CD4-positive, CD25-positive, alpha-beta regulatory T cell (primary cell): ENCODE results near the gene WDR90. TPM values are rescaled to one million over a fixed set of nuclear protein-coding genes. Genes with fewer than 3 reads are reported as not detected.
"Not testable (repeated sequence)": the region's sequence is repeated elsewhere in the genome, so short reads cannot be mapped to it uniquely, and the experiment has no call there.

Source experiments
- ATAC-seq, 2 donors: fragments of 150-1000 bp; cut with Tn5 transposase; one replicate each; pipeline ENCODE4 v1.10.0; 2021; ENCODE audit warnings: low read depth in 2 of 2, moderate number of reproducible peaks in 2 of 2, moderate library complexity in 1 of 2
- DNase-seq, 3 donors: peaks; one replicate each; pipeline versions ENCODE4 v3.0.0 to v3.0.0-alpha.2; 2012 to 2022; ENCODE audit warnings: mixed read lengths in 1 of 3
- H3K27ac ChIP-seq: one replicate; pipeline ENCODE4 v1.7.0; 2013; ENCODE audit warnings: mild to moderate bottlenecking, low read length; ENCODE audit not compliant: insufficient read depth, poor library complexity, severe bottlenecking
- H3K27me3 ChIP-seq: one replicate; pipeline ENCODE4 v1.7.0; 2013; ENCODE audit warnings: low read length; ENCODE audit not compliant: control insufficient read depth, insufficient read depth
- H3K36me3 ChIP-seq: one replicate; pipeline ENCODE4 v1.7.0; 2013; ENCODE audit warnings: mild to moderate bottlenecking, low read length, moderate library complexity; ENCODE audit not compliant: control insufficient read depth, insufficient read depth
- H3K4me1 ChIP-seq: 2 replicates; pipeline ENCODE4 v1.7.0; 2013; ENCODE audit warnings: mild to moderate bottlenecking, low read length; ENCODE audit not compliant: insufficient read depth, control insufficient read depth, poor library complexity, severe bottlenecking
- H3K4me3 ChIP-seq: one replicate; pipeline ENCODE4 v1.7.0; 2013; ENCODE audit warnings: low read depth, mild to moderate bottlenecking, low read length, moderate library complexity
- H3K9me3 ChIP-seq, 2 experiments: 1 replicate in 1 of 2; 2 replicates in 1 of 2; pipeline ENCODE4 v1.7.0; 2013; ENCODE audit warnings: low read length in 2 of 2, mild to moderate bottlenecking in 1 of 2, moderate library complexity in 1 of 2; ENCODE audit not compliant: control insufficient read depth in 2 of 2
- H3K27ac Mint-ChIP-seq, 3 donors: one replicate each; pipeline ENCODE4 v1.8.0; 2020 to 2022; ENCODE audit warnings: mild to moderate bottlenecking in 3 of 3, mixed read lengths in 3 of 3, moderate library complexity in 2 of 3
- H3K27me3 Mint-ChIP-seq: one replicate; pipeline ENCODE4 v1.8.0; 2022; ENCODE audit warnings: mild to moderate bottlenecking, mixed read lengths
- H3K36me3 Mint-ChIP-seq: one replicate; pipeline ENCODE4 v1.8.0; 2020; ENCODE audit warnings: mixed read lengths
- H3K4me1 Mint-ChIP-seq, 4 donors: one replicate each; pipeline ENCODE4 v1.8.0; 2020 to 2022; ENCODE audit warnings: mixed read lengths in 4 of 4, mild to moderate bottlenecking in 1 of 4
- H3K4me3 Mint-ChIP-seq, 4 donors: one replicate each; pipeline ENCODE4 v1.8.0; 2020 to 2022; ENCODE audit warnings: mild to moderate bottlenecking in 4 of 4, mixed read lengths in 4 of 4, moderate library complexity in 3 of 4
- H3K9me3 Mint-ChIP-seq, 7 donors: one replicate each; pipeline ENCODE4 v1.8.0; 2020 to 2022; ENCODE audit warnings: mixed read lengths in 7 of 7, mild to moderate bottlenecking in 3 of 7, moderate library complexity in 2 of 7
- polyA plus RNA-seq, 4 donors: library from polyadenylated mRNA; unstranded; fragments of 300-500 nt; fragmentation: Illumina TruSeq; gene quantifications; one replicate each; pipeline ENCODE4 v1.2.3, GENCODE V29; 2021
- total RNA-seq: library from RNA; stranded (reverse); gene quantifications from one replicate; pipeline ENCODE4 v1.2.3, GENCODE V29; 2022

WDR90 gene
- total and polyA plus RNA-seq, 5 donors from 2014 or later = 0.89 to 11.4 (median 1.1) TPM

DNA sequence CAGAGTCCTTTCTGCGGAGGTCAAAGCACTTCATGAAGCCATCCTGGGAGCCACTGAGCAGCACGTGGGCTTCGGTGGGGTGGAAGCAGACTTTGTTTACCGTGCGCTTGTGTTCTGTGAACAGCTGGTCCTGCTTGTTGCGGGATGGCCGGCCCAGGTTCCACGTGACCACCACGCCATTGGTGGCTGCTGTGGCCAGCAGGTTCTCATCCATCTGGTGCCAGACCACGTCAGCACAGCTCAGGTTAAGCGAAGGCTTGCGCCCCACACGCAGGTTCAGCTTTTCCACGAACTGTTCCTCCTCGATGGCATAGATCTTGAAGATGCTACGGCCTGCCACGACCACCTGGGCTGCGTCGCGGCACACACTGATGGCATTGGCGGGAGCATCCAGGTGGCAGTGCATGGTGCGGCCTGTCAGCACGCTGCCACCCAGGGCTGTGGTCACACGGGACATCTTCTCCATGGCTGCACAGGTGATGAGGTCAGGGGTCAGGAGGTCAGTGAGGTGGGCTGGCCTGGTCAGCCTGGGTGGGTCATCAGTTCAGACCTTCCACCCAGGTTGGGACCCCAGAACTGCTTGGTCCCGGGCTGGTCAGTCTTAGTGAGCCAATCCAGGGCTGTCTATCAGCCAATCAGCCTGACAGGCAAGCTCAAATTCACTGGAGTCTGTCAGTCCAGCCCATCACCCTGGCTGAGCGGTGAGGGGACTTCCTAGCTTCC is 40.2 kb downstream of the WDR90 start:
- H3K27me3 ChIP-seq = no peaks in the 10 kb centered on the region
- Mint-ChIP-seq H3K4me1 (peaks cover 2 to 37% (median 9%) of the 10 kb centered on the region in 4 donors), H3K27ac (peak overlapping the region in 2 of 3 donors; percentile 84 to 90), H3K4me3 (peak overlapping the region; percentile 93 to 98 (median 95)), H3K27me3 (no peaks in the 10 kb centered on the region), H3K36me3 (no peaks in the 10 kb centered on the region), H3K9me3 (no peaks in the 10 kb centered on the region)
- DNase-seq = no peak
- no peak for ATAC-seq
- peak overlapping the region; percentile 71 for H3K4me3 ChIP-seq
- H3K9me3 ChIP-seq = no peaks in the 10 kb centered on the region
- H3K27ac ChIP-seq = peak overlapping the region; percentile 78
- H3K4me1 ChIP-seq = peaks cover 29% of the 10 kb centered on the region
- peaks cover 2% of the 10 kb centered on the region for H3K36me3 ChIP-seq

DNA sequence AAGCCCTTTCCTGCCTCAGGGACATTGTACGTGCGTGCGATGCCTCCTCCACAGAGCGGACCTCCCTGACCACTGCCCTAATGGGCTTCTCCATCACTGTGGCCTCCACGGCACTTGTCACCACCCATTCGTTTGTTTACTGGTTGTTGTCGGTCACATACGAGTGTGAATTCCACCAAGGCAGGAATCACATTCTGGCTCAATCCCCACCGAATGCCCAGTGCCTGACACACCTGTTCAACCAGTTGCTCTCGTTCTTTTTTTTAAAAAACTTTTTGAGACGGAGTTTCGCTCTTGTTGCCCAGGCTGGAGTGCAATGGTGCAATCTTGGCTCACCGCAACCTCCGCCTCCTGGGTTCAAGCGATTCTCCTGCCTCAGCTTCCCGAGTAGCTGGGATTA is 42.1 kb downstream of the WDR90 start:
- Mint-ChIP-seq H3K4me1 (peaks cover 2 to 40% (median 9%) of the 10 kb centered on the region in 4 donors), H3K4me3 (peak overlapping the region; percentile 71 to 98 (median 95)), H3K27ac (peak overlapping the region in 1 of 3 donors; percentile 31)
- H3K9me3 ChIP-seq, H3K4me3 ChIP-seq, H3K27me3 Mint-ChIP-seq, H3K27ac ChIP-seq, H3K27me3 ChIP-seq, DNase-seq, H3K36me3 Mint-ChIP-seq, H3K9me3 Mint-ChIP-seq, H3K36me3 ChIP-seq, ATAC-seq: not testable (repeated sequence)
- peaks cover 37% of the 10 kb centered on the region for H3K4me1 ChIP-seq

DNA sequence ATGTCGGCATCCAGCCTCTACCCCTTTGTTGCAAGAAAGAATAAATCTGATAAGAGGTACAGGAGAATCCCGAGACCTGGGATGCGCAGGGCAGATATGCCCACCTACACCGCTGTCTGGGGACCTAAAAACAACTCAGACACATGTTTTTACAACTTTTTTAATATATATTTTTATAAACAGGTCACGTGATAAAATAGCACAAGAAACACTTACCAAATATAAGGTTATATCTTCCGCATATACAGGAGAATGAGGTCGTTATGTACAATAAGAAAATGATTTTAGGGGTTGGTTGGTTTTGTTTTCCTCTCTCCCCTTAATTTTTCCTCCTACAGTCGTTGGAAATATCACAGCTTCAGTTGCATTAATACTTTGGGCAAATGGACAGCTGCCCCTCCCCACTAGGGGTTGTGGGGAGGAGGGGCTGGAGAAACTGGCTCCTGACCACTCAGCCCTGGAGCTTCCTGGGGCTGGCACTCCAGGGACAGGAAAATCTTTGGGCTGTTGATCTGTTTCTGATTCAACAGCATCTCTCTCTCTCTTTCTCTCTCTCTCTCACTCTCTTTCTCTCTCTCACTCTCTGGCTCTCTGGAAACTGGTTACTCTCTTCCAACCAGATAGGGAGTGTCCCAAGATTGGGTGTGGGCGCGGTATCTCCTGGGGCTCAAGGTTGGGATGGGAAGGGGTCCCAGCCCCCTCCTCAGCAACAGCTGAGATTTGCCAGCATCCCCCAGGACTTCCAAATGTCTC is 43.4 kb downstream of the WDR90 start:
- Mint-ChIP-seq H3K4me1 (peaks cover 2 to 47% (median 9%) of the 10 kb centered on the region in 4 donors), H3K36me3 (no peaks in the 10 kb centered on the region), H3K27me3 (no peaks in the 10 kb centered on the region), H3K4me3 (peak overlapping the region; percentile 24 to 98 (median 60)), H3K9me3 (peaks cover 0 to 1% (median 0%) of the 10 kb centered on the region in 7 donors), H3K27ac (peak overlapping the region in 2 of 3 donors; percentile 80 to 95)
- H3K36me3 ChIP-seq = peaks cover under 1% of the 10 kb centered on the region
- H3K9me3 ChIP-seq = no peaks in the 10 kb centered on the region
- DNase-seq (no peak), ATAC-seq (no peak)
- no peak overlapping the region for H3K4me3 ChIP-seq
- H3K27ac ChIP-seq = no peak overlapping the region
- H3K4me1 ChIP-seq = peaks cover 43% of the 10 kb centered on the region
- no peaks in the 10 kb centered on the region for H3K27me3 ChIP-seq

DNA sequence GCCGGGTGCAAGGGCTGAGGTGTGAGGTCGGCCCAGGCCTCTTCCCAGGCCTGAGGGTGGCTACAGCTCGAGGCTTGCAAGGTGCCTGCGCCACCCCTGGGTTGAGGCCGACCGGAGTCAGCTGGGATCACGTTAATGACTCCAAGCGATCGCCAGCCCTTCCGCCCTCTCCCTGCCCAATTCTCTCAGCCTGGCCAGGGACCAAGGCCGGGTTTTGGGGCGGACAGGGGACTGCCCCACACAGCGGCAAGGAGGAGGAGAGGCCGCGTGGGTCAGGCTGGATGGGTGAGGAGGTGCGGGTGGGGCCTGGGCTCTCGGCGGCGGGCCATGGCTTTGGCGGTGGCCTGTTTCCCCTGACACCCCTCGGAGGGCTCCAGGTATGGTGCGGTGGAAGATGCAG is 44.2 kb downstream of the WDR90 start:
- Histone ChIP-seq H3K4me1 (peaks cover 43% of the 10 kb centered on the region), H3K27ac (no peak overlapping the region), H3K36me3 (no peaks in the 10 kb centered on the region), H3K27me3 (no peaks in the 10 kb centered on the region), H3K4me3 (no peak overlapping the region), H3K9me3 (no peaks in the 10 kb centered on the region)
- Mint-ChIP-seq H3K4me3 (peak overlapping the region in 3 of 4 donors; percentile 15 to 67 (median 61)), H3K27ac (no peak overlapping the region), H3K4me1 (peaks cover 2 to 48% (median 9%) of the 10 kb centered on the region in 4 donors), H3K9me3 (peaks cover 0 to 1% (median 0%) of the 10 kb centered on the region in 7 donors), H3K27me3 (no peaks in the 10 kb centered on the region), H3K36me3 (no peaks in the 10 kb centered on the region)
- DNase-seq = no peak
- no peak for ATAC-seq

DNA sequence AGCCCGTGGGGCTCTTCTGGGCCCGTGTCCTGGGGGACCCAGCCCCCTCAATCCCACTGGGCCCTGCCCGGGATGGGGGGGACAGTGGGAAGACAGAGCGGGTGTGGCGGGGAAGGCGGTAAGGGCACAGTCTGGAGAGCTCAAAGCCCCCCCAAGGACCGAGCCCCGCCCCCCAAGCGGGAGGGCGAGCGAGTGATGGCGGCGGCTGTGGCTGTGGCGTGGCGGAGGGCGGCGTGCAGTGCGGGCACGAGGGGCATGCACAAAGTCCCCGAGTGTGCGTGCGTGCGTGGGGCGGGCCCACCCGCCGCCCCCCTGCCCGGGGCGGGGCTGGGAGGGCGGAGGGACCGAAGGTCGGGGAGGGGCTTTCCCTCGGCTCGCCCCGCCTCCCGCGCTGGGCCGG is 44.6 kb downstream of the WDR90 start:
- Mint-ChIP-seq H3K4me3 (peak overlapping the region in 3 of 4 donors; percentile 15 to 67 (median 51)), H3K36me3 (no peaks in the 10 kb centered on the region), H3K4me1 (peaks cover 2 to 47% (median 9%) of the 10 kb centered on the region in 4 donors), H3K9me3 (peaks cover 0 to 1% (median 0%) of the 10 kb centered on the region in 7 donors), H3K27ac (no peak overlapping the region), H3K27me3 (no peaks in the 10 kb centered on the region)
- DNase-seq = peak in 1 of 3 donors; percentile 29
- Histone ChIP-seq H3K4me1 (peaks cover 44% of the 10 kb centered on the region), H3K9me3 (no peaks in the 10 kb centered on the region), H3K27me3 (no peaks in the 10 kb centered on the region), H3K27ac (no peak overlapping the region), H3K36me3 (no peaks in the 10 kb centered on the region), H3K4me3 (no peak overlapping the region)
- ATAC-seq = no peak

DNA sequence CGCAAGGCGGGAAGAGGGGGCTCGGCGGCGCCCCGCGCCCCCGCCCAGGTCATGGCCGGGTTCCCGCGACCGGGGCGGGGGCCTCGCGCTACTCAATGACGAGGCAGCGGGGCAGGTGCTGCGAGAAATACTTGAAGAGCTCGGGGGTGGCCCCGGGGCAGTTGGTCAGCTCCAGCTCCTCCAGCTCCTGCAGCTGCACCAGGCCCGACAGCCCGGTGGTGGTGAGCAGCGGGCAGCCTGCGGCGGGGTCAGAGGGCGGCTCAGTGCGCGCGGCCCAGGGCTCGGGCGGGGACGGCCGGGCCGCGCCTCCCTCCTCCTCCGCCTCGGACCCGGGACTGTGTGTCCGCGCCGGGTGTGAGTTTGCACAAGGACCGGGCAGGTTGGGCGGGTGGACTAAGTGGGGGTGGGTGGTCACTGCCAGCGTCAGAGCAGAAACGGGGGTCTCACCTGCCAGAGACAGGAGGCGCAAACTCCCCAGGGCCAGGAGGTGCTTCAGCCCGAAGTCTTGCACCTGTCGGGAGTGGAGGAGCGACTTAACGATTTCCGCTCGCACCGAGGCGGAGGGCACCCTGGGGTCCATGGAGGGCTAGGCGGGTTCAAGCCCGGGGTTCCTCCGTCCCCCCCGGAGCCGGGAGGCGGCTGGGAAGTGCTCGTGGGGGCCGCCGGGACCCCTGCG is 45.2 kb downstream of the WDR90 start:
- Histone ChIP-seq H3K27me3 (no peaks in the 10 kb centered on the region), H3K27ac (peak overlapping the region; percentile 33), H3K9me3 (no peaks in the 10 kb centered on the region), H3K4me3 (no peak overlapping the region), H3K36me3 (no peaks in the 10 kb centered on the region), H3K4me1 (peaks cover 45% of the 10 kb centered on the region)
- no peak overlapping the region for H3K27ac Mint-ChIP-seq
- DNase-seq (no peak), ATAC-seq (no peak)
- H3K4me1 Mint-ChIP-seq = peaks cover 2 to 43% (median 9%) of the 10 kb centered on the region in 4 donors
- no peaks in the 10 kb centered on the region for H3K36me3 Mint-ChIP-seq
- H3K27me3 Mint-ChIP-seq = peaks cover under 1% of the 10 kb centered on the region
- H3K9me3 Mint-ChIP-seq = peaks cover 0 to 1% (median 0%) of the 10 kb centered on the region in 7 donors
- H3K4me3 Mint-ChIP-seq = peak overlapping the region; percentile 71 to 88 (median 82)

GRCh38 chr16:694863-695354 is 45.7 kb downstream of the WDR90 start:
- no peaks in the 10 kb centered on the region for H3K9me3 ChIP-seq
- peaks cover 2 to 40% (median 7%) of the 10 kb centered on the region in 4 donors for H3K4me1 Mint-ChIP-seq
- no peak for DNase-seq
- no peak for ATAC-seq
- H3K27me3 Mint-ChIP-seq = peaks cover 4% of the 10 kb centered on the region
- no peaks in the 10 kb centered on the region for H3K27me3 ChIP-seq
- H3K36me3 ChIP-seq = no peaks in the 10 kb centered on the region
- peaks cover 45% of the 10 kb centered on the region for H3K4me1 ChIP-seq
- peak overlapping the region; percentile 33 for H3K27ac ChIP-seq
- peak overlapping the region in 3 of 4 donors; percentile 55 to 84 (median 61) for H3K4me3 Mint-ChIP-seq
- no peak overlapping the region for H3K27ac Mint-ChIP-seq
- H3K36me3 Mint-ChIP-seq = no peaks in the 10 kb centered on the region
- H3K9me3 Mint-ChIP-seq = peaks cover 0 to 1% (median 0%) of the 10 kb centered on the region in 7 donors
- H3K4me3 ChIP-seq = no peak overlapping the region
